Mesenchymal stem cell (in vitro differentiated cells and primary cell): ENCODE data around the gene TRPC4.
"Not testable (repeated sequence)": the region's sequence is repeated elsewhere in the genome, so short reads cannot be mapped to it uniquely, and the experiment has no call there.

Source experiments
- DNase-seq: peaks from one replicate; pipeline ENCODE4 v3.0.0-alpha.2; 2013
- H2AFZ ChIP-seq: one replicate; pipeline ENCODE4 v1.6.1; 2013; ENCODE audit warnings: low read depth, mild to moderate bottlenecking, control low read depth, inconsistent platforms, low read length, moderate library complexity
- H2AK5ac ChIP-seq: 2 replicates; pipeline ENCODE4 v1.6.1; 2013; ENCODE audit warnings: low read length, moderate library complexity, mild to moderate bottlenecking, inconsistent platforms; ENCODE audit not compliant: severe bottlenecking
- H2BK120ac ChIP-seq: one replicate; pipeline ENCODE4 v1.6.1; 2013; ENCODE audit warnings: low read depth, mild to moderate bottlenecking, inconsistent platforms, low read length, moderate library complexity
- H2BK12ac ChIP-seq, 2 experiments: one replicate each; pipeline ENCODE4 v1.6.1; 2013; ENCODE audit warnings: inconsistent platforms in 2 of 2, low read length in 2 of 2, mild to moderate bottlenecking in 2 of 2, moderate library complexity in 2 of 2, control low read depth in 1 of 2
- H2BK15ac ChIP-seq: one replicate; pipeline ENCODE4 v1.6.1; 2013; ENCODE audit warnings: mild to moderate bottlenecking, low read depth, inconsistent platforms; ENCODE audit not compliant: poor library complexity, severe bottlenecking
- H2BK5ac ChIP-seq: 2 replicates; pipeline ENCODE4 v1.6.1; 2013; ENCODE audit warnings: low read depth, mild to moderate bottlenecking, low read length, control low read depth, inconsistent platforms; ENCODE audit not compliant: poor library complexity, severe bottlenecking
- H3K14ac ChIP-seq, 2 experiments: one replicate each; pipeline ENCODE4 v1.6.1; 2013; ENCODE audit warnings: inconsistent platforms in 2 of 2, low read length in 2 of 2, control low read depth in 1 of 2, mild to moderate bottlenecking in 1 of 2, moderate library complexity in 1 of 2
- H3K18ac ChIP-seq, 2 experiments: one replicate each; pipeline ENCODE4 v1.6.1; 2013; ENCODE audit warnings: inconsistent platforms in 2 of 2, low read length in 2 of 2, control low read depth in 1 of 2, low read depth in 1 of 2, mild to moderate bottlenecking in 1 of 2
- H3K23ac ChIP-seq, 2 experiments: one replicate each; pipeline ENCODE4 v1.6.1; 2013; ENCODE audit warnings: inconsistent platforms in 2 of 2, low read length in 2 of 2, mild to moderate bottlenecking in 2 of 2, moderate library complexity in 2 of 2, control low read depth in 1 of 2
- H3K27ac ChIP-seq: 2 replicates; pipeline ENCODE4 v1.5.1; 2013; ENCODE audit warnings: mild to moderate bottlenecking, moderate library complexity, low read length, control low read depth, inconsistent platforms; ENCODE audit not compliant: poor library complexity, severe bottlenecking
- H3K27me3 ChIP-seq, 2 experiments: 2 replicates each; pipeline versions ENCODE4 v1.6.1 to v1.7.0; 2013; ENCODE audit warnings: low read length in 2 of 2, mild to moderate bottlenecking in 2 of 2, moderate library complexity in 2 of 2, control low read depth in 1 of 2, inconsistent platforms in 1 of 2; ENCODE audit not compliant: control insufficient read depth in 1 of 2, insufficient read depth in 1 of 2
- H3K36me3 ChIP-seq, 2 experiments: 2 replicates each; pipeline versions ENCODE4 v1.6.1 to v1.7.0; 2013; ENCODE audit warnings: low read length in 2 of 2, control low read depth in 1 of 2, inconsistent platforms in 1 of 2, low read depth in 1 of 2, mild to moderate bottlenecking in 1 of 2; ENCODE audit not compliant: insufficient read depth in 2 of 2, control insufficient read depth in 1 of 2
- H3K4ac ChIP-seq, 2 experiments: one replicate each; pipeline ENCODE4 v1.6.1; 2013; ENCODE audit warnings: inconsistent platforms in 2 of 2, low read length in 2 of 2, mild to moderate bottlenecking in 2 of 2, moderate library complexity in 2 of 2, control low read depth in 1 of 2, low read depth in 1 of 2
- H3K4me1 ChIP-seq: 2 replicates; pipeline ENCODE4 v1.6.1; 2013; ENCODE audit warnings: low read depth, low read length, control low read depth; ENCODE audit not compliant: control insufficient read depth, insufficient read depth
- H3K4me2 ChIP-seq: 2 replicates; pipeline ENCODE4 v1.6.1; 2013; ENCODE audit warnings: low read length, mild to moderate bottlenecking, inconsistent platforms; ENCODE audit not compliant: poor library complexity, severe bottlenecking
- H3K4me3 ChIP-seq, 2 experiments: 2 replicates each; pipeline versions ENCODE4 v1.5.1 to v1.7.0; 2013; ENCODE audit warnings: low read length in 2 of 2, mild to moderate bottlenecking in 2 of 2, control low read depth in 1 of 2, low read depth in 1 of 2; ENCODE audit not compliant: insufficient read depth in 1 of 2
- H3K79me1 ChIP-seq: replicated peaks from 2 replicates; pipeline ENCODE4 v1.6.1; 2013; ENCODE audit warnings: mild to moderate bottlenecking, control low read depth, low read length, inconsistent platforms; ENCODE audit not compliant: poor library complexity, severe bottlenecking
- H3K9ac ChIP-seq: 2 replicates; pipeline ENCODE4 v1.7.0; 2013; ENCODE audit warnings: mild to moderate bottlenecking, low read length, moderate library complexity
- H3K9me3 ChIP-seq: 2 replicates; pipeline ENCODE4 v1.7.0; 2013; ENCODE audit warnings: mild to moderate bottlenecking, low read length; ENCODE audit not compliant: control insufficient read depth
- H4K8ac ChIP-seq: one replicate; pipeline ENCODE4 v1.6.1; 2013; ENCODE audit warnings: inconsistent platforms, mild to moderate bottlenecking, low read length, moderate library complexity
- H4K91ac ChIP-seq: one replicate; pipeline ENCODE4 v1.6.1; 2013; ENCODE audit warnings: mild to moderate bottlenecking, low read length, inconsistent platforms
- WGBS: methylation state at CpG from one replicate; pipeline ENCODE4 v1.1.7; 2013; ENCODE audit warnings: mixed read lengths; 5-methylcytosine and 5-hydroxymethylcytosine counted together

The TRPC4 gene

DNA sequence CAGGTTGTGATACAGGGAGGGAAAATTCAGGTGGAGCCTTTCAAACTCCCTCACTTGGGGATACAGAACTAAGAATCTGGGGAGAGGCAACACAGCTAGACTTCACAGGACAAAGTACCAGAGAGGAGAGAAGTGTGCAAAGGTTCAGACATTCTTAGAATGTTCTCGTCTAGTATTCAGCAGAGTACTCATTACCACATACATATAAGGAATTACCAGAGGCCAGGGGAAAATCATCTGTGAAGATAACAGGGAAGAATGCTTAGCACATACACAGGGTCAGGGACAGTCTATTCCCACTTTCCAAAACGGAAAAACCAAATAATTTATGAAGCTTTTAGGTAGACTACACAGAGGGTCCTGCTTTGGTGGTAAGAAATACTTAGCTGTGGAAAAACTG, 58.1 kb downstream of the TRPC4 start:
- Histone ChIP-seq H3K4me3 (no peak overlapping the region), H2AK5ac (no peak overlapping the region), H2BK5ac (no peak overlapping the region), H3K79me1 (no peaks in the 10 kb centered on the region), H3K4me1 (no peaks in the 10 kb centered on the region), H3K4ac (no peak overlapping the region), H3K9me3 (peaks cover 23% of the 10 kb centered on the region), H2BK120ac (no peak overlapping the region), H2BK15ac (no peak overlapping the region), H3K4me2 (no peak overlapping the region), H3K36me3 (no peaks in the 10 kb centered on the region), H3K14ac (no peak overlapping the region), H4K8ac (no peak overlapping the region), H3K23ac (no peak overlapping the region), H2AFZ (no peak overlapping the region), H3K27me3 (no peaks in the 10 kb centered on the region), H2BK12ac (no peak overlapping the region), H4K91ac (no peak overlapping the region), H3K27ac (no peak overlapping the region), H3K9ac (no peak overlapping the region), H3K18ac (no peak overlapping the region)
- no CpG with 5 or more reads among the region's 2 CpGs for WGBS
- peak; percentile 6 for DNase-seq

DNA sequence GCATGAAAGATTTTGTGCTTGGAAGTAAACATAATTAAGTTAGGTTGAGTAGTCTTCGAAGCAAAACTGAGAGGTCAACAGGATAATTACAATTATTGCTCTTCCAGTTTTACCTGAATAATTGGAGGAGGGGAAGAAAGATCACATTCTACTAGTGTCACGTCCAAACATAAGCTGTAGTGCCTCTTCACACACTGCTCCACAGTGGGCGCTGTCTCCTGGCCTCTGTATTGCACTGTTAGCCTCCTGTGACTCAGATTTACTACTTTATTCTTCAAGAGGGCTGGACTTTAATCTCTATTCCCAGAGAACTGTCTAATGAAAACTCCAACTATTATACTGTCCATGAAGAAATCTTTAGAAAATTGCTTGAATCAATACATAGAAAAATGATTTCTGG, 62.9 kb downstream of the TRPC4 start:
- Histone ChIP-seq H3K4me1 (no peaks in the 10 kb centered on the region), H2BK120ac (no peak overlapping the region), H3K18ac (no peak overlapping the region), H3K79me1 (no peaks in the 10 kb centered on the region), H2BK5ac (no peak overlapping the region), H3K9me3 (no peaks in the 10 kb centered on the region), H3K4me3 (no peak overlapping the region), H3K9ac (no peak overlapping the region), H4K8ac (no peak overlapping the region), H2BK15ac (no peak overlapping the region), H2BK12ac (no peak overlapping the region), H3K27ac (no peak overlapping the region), H3K36me3 (no peaks in the 10 kb centered on the region), H3K27me3 (no peaks in the 10 kb centered on the region), H3K23ac (no peak overlapping the region), H3K4me2 (no peak overlapping the region), H3K14ac (no peak overlapping the region), H2AFZ (no peak overlapping the region), H4K91ac (no peak overlapping the region), H3K4ac (no peak overlapping the region), H2AK5ac (no peak overlapping the region)
- no peak for DNase-seq
- 100% methylated on average over 3 of the region's 3 CpGs for WGBS

DNA sequence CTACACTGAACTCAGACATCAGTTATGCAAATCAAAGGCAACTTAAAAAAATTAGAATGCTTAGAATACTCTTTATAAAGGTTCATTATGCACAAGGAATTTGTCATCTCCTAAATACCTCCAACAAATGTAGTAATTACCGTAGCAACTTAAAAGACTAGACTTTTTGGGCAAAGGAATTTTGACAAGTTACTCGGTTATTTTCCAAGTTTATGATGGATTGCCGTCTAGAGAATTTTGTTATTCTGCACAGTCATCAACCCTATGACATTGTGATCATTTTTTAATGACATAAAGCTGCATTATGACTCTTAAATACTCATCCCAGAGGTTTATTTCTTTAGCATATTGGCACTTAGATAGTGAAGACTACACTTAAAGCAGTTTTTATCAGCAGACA, 71.9 kb downstream of the TRPC4 start:
- Histone ChIP-seq H2BK12ac (no peak overlapping the region), H3K27me3 (no peaks in the 10 kb centered on the region), H2BK5ac (no peak overlapping the region), H3K79me1 (no peaks in the 10 kb centered on the region), H3K4ac (no peak overlapping the region), H2AFZ (no peak overlapping the region), H3K9ac (no peak overlapping the region), H2BK120ac (no peak overlapping the region), H3K18ac (no peak overlapping the region), H3K14ac (no peak overlapping the region), H3K23ac (no peak overlapping the region), H3K9me3 (no peaks in the 10 kb centered on the region), H3K4me2 (no peak overlapping the region), H3K4me1 (no peaks in the 10 kb centered on the region), H3K36me3 (no peaks in the 10 kb centered on the region), H4K8ac (no peak overlapping the region), H2AK5ac (no peak overlapping the region), H4K91ac (no peak overlapping the region), H3K27ac (no peak overlapping the region), H2BK15ac (no peak overlapping the region), H3K4me3 (no peak overlapping the region)
- 100% methylated on average over 1 of the region's 3 CpGs for WGBS
- DNase-seq, result no peak

DNA sequence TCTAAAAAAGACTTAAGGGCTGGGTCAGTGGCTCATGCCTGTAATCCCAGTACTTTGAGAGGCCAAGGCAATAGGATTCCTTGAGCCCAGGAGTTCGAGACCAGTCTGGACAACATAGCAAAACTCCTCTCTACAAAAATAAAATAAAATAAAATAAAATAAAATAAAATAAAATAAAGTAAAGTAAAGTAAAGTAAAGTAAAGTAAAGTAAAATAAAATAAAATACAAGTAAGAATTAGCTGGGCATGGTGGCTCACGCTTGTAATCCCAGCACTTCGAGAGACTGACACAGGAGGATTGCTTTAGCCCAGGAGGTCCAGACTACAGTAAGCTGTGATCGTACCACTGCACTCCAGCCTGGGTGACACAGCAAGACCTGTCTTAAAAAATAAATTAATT, 72.8 kb downstream of the TRPC4 start:
- H3K18ac ChIP-seq, H2AK5ac ChIP-seq, H2BK12ac ChIP-seq, H3K79me1 ChIP-seq, H3K27ac ChIP-seq, H2BK120ac ChIP-seq, H3K23ac ChIP-seq, H4K91ac ChIP-seq, DNase-seq, H4K8ac ChIP-seq, H3K36me3 ChIP-seq, H3K4me3 ChIP-seq, H3K4me1 ChIP-seq, H2BK5ac ChIP-seq, H3K9ac ChIP-seq, H3K9me3 ChIP-seq, H3K14ac ChIP-seq, H3K4me2 ChIP-seq, H2BK15ac ChIP-seq, H3K4ac ChIP-seq, H3K27me3 ChIP-seq, H2AFZ ChIP-seq: not testable (repeated sequence)
- 97% methylated on average over 2 of the region's 4 CpGs for WGBS
